ENCODE measurements around the gene TENM4.

The TENM4 gene

DNA sequence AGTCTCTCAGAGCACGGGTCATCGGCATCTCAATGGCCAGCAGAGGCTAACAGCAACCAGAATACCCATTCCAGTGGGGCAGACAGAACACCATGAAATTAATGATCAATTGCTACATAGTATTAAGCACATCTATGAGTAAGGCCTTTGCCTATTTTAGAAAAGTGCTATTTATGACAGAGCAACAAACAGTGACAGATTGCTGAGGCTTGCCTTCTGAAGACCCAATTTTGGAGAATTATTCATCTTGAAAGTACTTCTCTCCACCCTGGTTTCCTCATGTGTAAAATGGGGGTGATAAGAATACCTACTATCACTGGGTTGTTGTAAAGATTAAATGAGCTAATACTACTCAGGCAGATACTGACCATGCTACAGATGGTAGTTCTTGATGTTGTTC, 232.7 kb downstream of the TENM4 start:
- no peak for DNase-seq (ENCODE audit: low read depth, low spot score)
- no peaks in the 10 kb centered on the region for H3K36me3 ChIP-seq (ENCODE audit: insufficient read depth, low read length)
- no peak for TF ChIP-seq FOXP2 (optimal IDR thresholded peaks at IDR 0.05; ENCODE audit: control extremely low read depth, extremely low read length, insufficient read depth)
- TF ChIP-seq EZH2 (IDR thresholded peaks at IDR 0.05), result no peak
- no peak for TF ChIP-seq POLR2AphosphoS5 (IDR thresholded peaks at IDR 0.05; ENCODE audit: borderline replicate concordance, low read depth, low read length)

GRCh38 chr11:79206951-79207350, 233.9 kb downstream of the TENM4 start:
- no peak for TF ChIP-seq POLR2AphosphoS5 (IDR thresholded peaks at IDR 0.05; ENCODE audit: borderline replicate concordance, low read depth, low read length)
- H3K4me3 ChIP-seq, result no peak overlapping the region
- H3K36me3 ChIP-seq (ENCODE audit: insufficient read depth, low read length), result no peaks in the 10 kb centered on the region
- H3K9me3 ChIP-seq (ENCODE audit: low read depth, low read length), result no peaks in the 10 kb centered on the region
- DNase-seq (ENCODE audit: low read depth, low spot score), result no peak
- no peak overlapping the region for H3K27ac ChIP-seq
- no peak overlapping the region for H3K9ac ChIP-seq (ENCODE audit: insufficient read length)

More for the DNA sequence above, 232.7 kb downstream of the TENM4 start:
- Histone ChIP-seq H3K27ac (no peak overlapping the region), H3K9me3 (ENCODE audit: low read depth, low read length) (no peaks in the 10 kb centered on the region), H3K9ac (ENCODE audit: insufficient read length) (no peak overlapping the region), H3K4me3 (no peak overlapping the region)

- no peaks in the 10 kb centered on the region for H3K9me3 ChIP-seq (ENCODE audit: low read depth, low read length)
- no peaks in the 10 kb centered on the region for H3K36me3 ChIP-seq (ENCODE audit: insufficient read depth, low read length)
- H3K27ac ChIP-seq, result no peak overlapping the region
- TF ChIP-seq POLR2AphosphoS5 (IDR thresholded peaks at IDR 0.05; ENCODE audit: borderline replicate concordance, low read depth, low read length) (no peak), EZH2 (IDR thresholded peaks at IDR 0.05) (no peak), FOXP2 (optimal IDR thresholded peaks at IDR 0.05; ENCODE audit: control extremely low read depth, extremely low read length, insufficient read depth) (no peak)
- DNase-seq (ENCODE audit: low read depth, low spot score), result no peak
- no peak overlapping the region for H3K9ac ChIP-seq (ENCODE audit: insufficient read length)
- no peak overlapping the region for H3K4me3 ChIP-seq
Measured at GRCh38 chr11:79205786-79206185, 235.0 kb downstream of the TENM4 start.

DNA sequence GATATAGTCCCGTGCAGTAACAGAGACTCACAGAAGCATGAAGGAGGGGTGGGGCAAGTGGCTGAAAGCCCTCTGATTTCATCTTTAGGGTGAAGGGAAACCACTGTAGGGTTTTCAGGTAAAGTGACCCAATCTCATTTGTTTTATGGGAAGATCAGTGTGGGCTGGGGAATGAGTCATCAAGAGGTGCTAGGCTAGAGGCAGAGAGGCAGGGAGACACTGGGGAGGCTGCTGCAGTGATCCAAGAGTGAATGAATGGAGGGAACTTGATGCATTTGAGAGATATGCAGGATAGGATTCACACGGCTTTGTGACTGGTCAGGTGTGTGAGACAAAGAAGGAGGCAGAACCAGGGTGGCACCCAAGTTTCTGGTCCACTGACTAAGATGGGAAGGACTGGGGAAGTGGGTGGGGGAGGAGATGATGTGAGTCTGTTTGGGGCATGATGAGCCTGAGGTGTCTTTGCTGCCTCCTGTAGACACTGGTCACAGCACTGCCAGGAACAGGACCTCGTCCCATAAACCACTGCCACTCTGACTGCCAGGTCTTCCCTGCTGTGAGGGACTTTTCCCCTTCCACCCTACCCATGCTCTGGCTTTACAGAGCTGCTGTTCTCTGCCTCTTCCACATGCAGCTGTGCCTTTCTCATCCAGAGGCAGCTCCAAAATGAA, 239.0 kb downstream of the TENM4 start:
- no peaks in the 10 kb centered on the region for H3K36me3 ChIP-seq (ENCODE audit: insufficient read depth, low read length)
- no peak overlapping the region for H3K4me3 ChIP-seq
- H3K9ac ChIP-seq (ENCODE audit: insufficient read length), result no peak overlapping the region
- TF ChIP-seq FOXP2 (optimal IDR thresholded peaks at IDR 0.05; ENCODE audit: control extremely low read depth, extremely low read length, insufficient read depth) (no peak), EZH2 (IDR thresholded peaks at IDR 0.05) (no peak), POLR2AphosphoS5 (IDR thresholded peaks at IDR 0.05; ENCODE audit: borderline replicate concordance, low read depth, low read length) (no peak)
- no peaks in the 10 kb centered on the region for H3K9me3 ChIP-seq (ENCODE audit: low read depth, low read length)
- no peak overlapping the region for H3K27ac ChIP-seq
- DNase-seq (ENCODE audit: low read depth, low spot score), result no peak

GRCh38 chr11:79200398-79201070, 240.3 kb downstream of the TENM4 start:
- no peaks in the 10 kb centered on the region for H3K9me3 ChIP-seq (ENCODE audit: low read depth, low read length)

GRCh38 chr11:79199729-79200354, 241.0 kb downstream of the TENM4 start:
- DNase-seq (ENCODE audit: low read depth, low spot score), result no peak
- H3K27ac ChIP-seq, result no peak overlapping the region
- H3K9me3 ChIP-seq (ENCODE audit: low read depth, low read length), result no peaks in the 10 kb centered on the region
- H3K36me3 ChIP-seq (ENCODE audit: insufficient read depth, low read length), result no peaks in the 10 kb centered on the region
- H3K9ac ChIP-seq (ENCODE audit: insufficient read length), result no peak overlapping the region
- TF ChIP-seq FOXP2 (optimal IDR thresholded peaks at IDR 0.05; ENCODE audit: control extremely low read depth, extremely low read length, insufficient read depth) (no peak), POLR2AphosphoS5 (IDR thresholded peaks at IDR 0.05; ENCODE audit: borderline replicate concordance, low read depth, low read length) (no peak), EZH2 (IDR thresholded peaks at IDR 0.05) (no peak)
- no peak overlapping the region for H3K4me3 ChIP-seq

More at GRCh38 chr11:79200398-79201070, 240.3 kb downstream of the TENM4 start:
- no peak for TF ChIP-seq FOXP2 (optimal IDR thresholded peaks at IDR 0.05; ENCODE audit: control extremely low read depth, extremely low read length, insufficient read depth)
- no peak for TF ChIP-seq POLR2AphosphoS5 (IDR thresholded peaks at IDR 0.05; ENCODE audit: borderline replicate concordance, low read depth, low read length)
- TF ChIP-seq EZH2 (IDR thresholded peaks at IDR 0.05), result no peak
- Histone ChIP-seq H3K27ac (no peak overlapping the region), H3K36me3 (ENCODE audit: insufficient read depth, low read length) (no peaks in the 10 kb centered on the region), H3K9ac (ENCODE audit: insufficient read length) (no peak overlapping the region), H3K4me3 (no peak overlapping the region)
- no peak for DNase-seq (ENCODE audit: low read depth, low spot score)

- no peak overlapping the region for H3K9ac ChIP-seq (ENCODE audit: insufficient read length)
- DNase-seq (ENCODE audit: low read depth, low spot score), result no peak
- H3K4me3 ChIP-seq, result no peak overlapping the region
- H3K9me3 ChIP-seq (ENCODE audit: low read depth, low read length), result no peaks in the 10 kb centered on the region
- no peak overlapping the region for H3K27ac ChIP-seq
- H3K36me3 ChIP-seq (ENCODE audit: insufficient read depth, low read length), result no peaks in the 10 kb centered on the region
- TF ChIP-seq EZH2 (IDR thresholded peaks at IDR 0.05), result no peak
- TF ChIP-seq POLR2AphosphoS5 (IDR thresholded peaks at IDR 0.05; ENCODE audit: borderline replicate concordance, low read depth, low read length), result no peak
- TF ChIP-seq FOXP2 (optimal IDR thresholded peaks at IDR 0.05; ENCODE audit: control extremely low read depth, extremely low read length, insufficient read depth), result no peak
Measured at GRCh38 chr11:79198898-79199250, 242.0 kb downstream of the TENM4 start.

GRCh38 chr11:79198203-79198897, 242.5 kb downstream of the TENM4 start:
- no peak overlapping the region for H3K9ac ChIP-seq (ENCODE audit: insufficient read length)
- no peak overlapping the region for H3K27ac ChIP-seq
- no peak for DNase-seq (ENCODE audit: low read depth, low spot score)
- H3K9me3 ChIP-seq (ENCODE audit: low read depth, low read length), result no peaks in the 10 kb centered on the region
- TF ChIP-seq POLR2AphosphoS5 (IDR thresholded peaks at IDR 0.05; ENCODE audit: borderline replicate concordance, low read depth, low read length), result no peak
- no peak for TF ChIP-seq FOXP2 (optimal IDR thresholded peaks at IDR 0.05; ENCODE audit: control extremely low read depth, extremely low read length, insufficient read depth)
- no peak for TF ChIP-seq EZH2 (IDR thresholded peaks at IDR 0.05)
- no peaks in the 10 kb centered on the region for H3K36me3 ChIP-seq (ENCODE audit: insufficient read depth, low read length)
- H3K4me3 ChIP-seq, result no peak overlapping the region
